Ramos (cell line): ENCODE measurements around the gene SCAP.

ENCODE experiments used
- in situ Hi-C: fragments of 300-500 bp; cut with MboI; formaldehyde crosslinking; loops from one replicate; pipeline ENCODE4 v1.14.3; 2022; ENCODE audit warnings: low sequenced_read_pairs; ENCODE audit not compliant: unreplicated experiment

SCAP gene

GRCh38 chr3:47376393-47376792, 99.3 kb downstream of the SCAP start:
- in situ Hi-C loops, result loop anchor here (10.0 kb wide), 1 partner anchor 512 kb away; the partner anchor contains the start of gene MYL3

- in situ Hi-C loops, result loop anchor here (10.0 kb wide), 1 partner anchor 510 kb away; the partner anchor contains the start of gene MYL3
Measured at GRCh38 chr3:47374587-47374986, 101.2 kb downstream of the SCAP start.

DNA sequence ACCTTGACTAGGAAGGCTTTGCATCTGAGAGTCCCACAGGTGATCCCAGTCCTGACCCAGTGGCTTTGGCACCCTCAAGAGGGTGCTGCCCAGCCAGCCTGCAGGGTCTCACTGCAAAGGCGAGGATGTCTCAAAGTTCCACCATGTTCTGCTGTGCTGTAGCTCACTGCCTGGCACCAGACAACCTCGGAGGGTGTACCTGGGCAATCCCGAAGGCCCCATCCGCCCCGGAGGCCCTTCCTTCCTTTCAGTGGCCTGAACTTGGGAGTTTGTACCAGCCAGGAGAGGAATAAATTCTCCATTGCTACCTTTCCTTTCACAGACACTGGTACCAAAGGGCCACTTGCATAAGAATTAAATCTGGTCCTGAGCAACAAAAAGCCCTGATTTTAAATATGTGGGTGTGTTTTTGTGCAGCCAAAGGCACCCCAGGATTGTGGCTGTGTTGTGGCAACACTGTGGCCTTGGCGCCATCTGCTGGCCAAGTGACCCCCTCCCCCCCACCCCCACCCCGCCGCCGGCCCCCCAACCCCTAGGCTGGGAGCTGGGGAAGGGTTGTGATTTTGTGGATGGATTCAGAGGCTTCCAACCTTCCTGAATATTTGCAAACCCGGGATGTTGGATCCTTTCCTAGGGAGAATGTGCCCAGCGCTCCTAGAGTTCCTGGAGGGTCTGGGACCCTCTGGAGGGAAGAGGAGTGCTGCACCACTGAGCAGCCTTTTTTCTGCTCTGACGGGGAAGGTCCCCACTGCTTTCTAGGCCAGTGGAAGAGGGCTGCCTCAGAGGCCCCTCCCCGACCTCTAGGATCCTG, 104.6 kb downstream of the SCAP start:
- in situ Hi-C loops, result loop anchor here (10.0 kb wide), 1 partner anchor 506 kb away; the partner anchor contains the start of gene MYL3

- in situ Hi-C loops, result loop anchor here (10.0 kb wide), 1 partner anchor 505 kb away; the partner anchor contains the start of gene MYL3
Measured at GRCh38 chr3:47370020-47370419, 105.7 kb downstream of the SCAP start.

- in situ Hi-C loops, result loop anchor here (10.0 kb wide), 1 partner anchor 653 kb away; the partner anchor contains the start of gene PRSS50
Measured at GRCh38 chr3:47367631-47368030, 108.1 kb downstream of the SCAP start.

DNA sequence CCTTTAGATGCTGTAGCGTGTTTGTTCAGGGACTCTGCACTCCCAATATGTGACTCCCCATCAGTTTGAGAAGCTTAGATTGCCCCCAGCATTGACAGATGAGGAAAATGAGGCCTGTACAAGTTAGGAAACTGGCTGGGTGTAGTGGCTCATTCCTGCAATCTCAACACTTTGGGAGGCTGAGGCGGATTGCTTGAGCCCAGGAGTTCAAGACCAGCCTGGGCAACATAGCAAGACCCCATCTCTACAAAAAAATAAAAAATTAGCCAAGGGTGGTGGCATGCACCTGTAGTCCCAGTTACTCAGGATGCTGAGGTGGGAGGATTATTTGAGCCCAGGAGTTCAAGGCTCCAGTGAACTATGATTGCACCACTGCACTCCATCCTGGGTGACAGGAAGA, 108.9 kb downstream of the SCAP start:
- in situ Hi-C loops, result loop anchor here (10.0 kb wide), 1 partner anchor 652 kb away; the partner anchor contains the start of gene PRSS50

- in situ Hi-C loops, result loop anchor here (10.0 kb wide), 1 partner anchor 651 kb away; the partner anchor contains the start of gene PRSS50
Measured at GRCh38 chr3:47365213-47366153, 110.3 kb downstream of the SCAP start.
